ENCODE results near the gene FILIP1L. TPM values are rescaled to one million over a fixed set of nuclear protein-coding genes. Genes with fewer than 3 reads are reported as not detected.

The FILIP1L gene
- total RNA-seq, 4 donors from 2014 or later, result 4.4 to 17.7 (median 13.2) TPM

DNA sequence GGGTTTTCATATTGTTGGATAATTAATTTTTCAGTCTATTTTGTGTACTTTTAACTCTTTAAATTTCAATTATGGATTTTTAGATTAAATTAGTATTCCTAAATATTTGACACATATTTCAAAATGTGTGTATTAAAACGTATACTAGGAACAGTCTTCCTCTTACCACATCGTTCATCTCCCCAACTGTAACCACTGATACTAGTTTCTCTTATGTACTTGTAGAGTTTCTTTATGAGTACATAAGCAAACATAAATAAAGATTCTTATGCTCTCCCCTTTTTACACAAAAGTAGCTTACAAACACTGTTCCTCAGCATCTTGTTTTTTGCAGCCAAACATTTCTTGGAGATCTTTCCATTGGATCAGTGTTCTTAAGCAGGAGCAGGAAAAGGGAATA, 250.7 kb downstream of the FILIP1L start:
- Histone ChIP-seq H3K4me3 (replicated peaks in 1 of 3) (no peak overlapping the region), H3K4me1 (no peaks in the 10 kb centered on the region), H3K27me3 (no peaks in the 10 kb centered on the region), H3K36me3 (no peaks in the 10 kb centered on the region), H3K9me3 (no peaks in the 10 kb centered on the region), H3K27ac (no peak overlapping the region)
- intact Hi-C loops (cut with DNase I), result no loop called here
- no peak for DNase-seq
- 82 to 93% methylated on average over 2 of the region's 2 CpGs for WGBS, 2 donors
- TF ChIP-seq, protein P1, sequence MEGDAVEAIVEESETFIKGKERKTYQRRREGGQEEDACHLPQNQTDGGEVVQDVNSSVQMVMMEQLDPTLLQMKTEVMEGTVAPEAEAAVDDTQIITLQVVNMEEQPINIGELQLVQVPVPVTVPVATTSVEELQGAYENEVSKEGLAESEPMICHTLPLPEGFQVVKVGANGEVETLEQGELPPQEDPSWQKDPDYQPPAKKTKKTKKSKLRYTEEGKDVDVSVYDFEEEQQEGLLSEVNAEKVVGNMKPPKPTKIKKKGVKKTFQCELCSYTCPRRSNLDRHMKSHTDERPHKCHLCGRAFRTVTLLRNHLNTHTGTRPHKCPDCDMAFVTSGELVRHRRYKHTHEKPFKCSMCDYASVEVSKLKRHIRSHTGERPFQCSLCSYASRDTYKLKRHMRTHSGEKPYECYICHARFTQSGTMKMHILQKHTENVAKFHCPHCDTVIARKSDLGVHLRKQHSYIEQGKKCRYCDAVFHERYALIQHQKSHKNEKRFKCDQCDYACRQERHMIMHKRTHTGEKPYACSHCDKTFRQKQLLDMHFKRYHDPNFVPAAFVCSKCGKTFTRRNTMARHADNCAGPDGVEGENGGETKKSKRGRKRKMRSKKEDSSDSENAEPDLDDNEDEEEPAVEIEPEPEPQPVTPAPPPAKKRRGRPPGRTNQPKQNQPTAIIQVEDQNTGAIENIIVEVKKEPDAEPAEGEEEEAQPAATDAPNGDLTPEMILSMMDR (IDR thresholded peaks at IDR 0.05), result no peak
- no peak for TF ChIP-seq POLR2A (IDR thresholded peaks at IDR 0.05)

DNA sequence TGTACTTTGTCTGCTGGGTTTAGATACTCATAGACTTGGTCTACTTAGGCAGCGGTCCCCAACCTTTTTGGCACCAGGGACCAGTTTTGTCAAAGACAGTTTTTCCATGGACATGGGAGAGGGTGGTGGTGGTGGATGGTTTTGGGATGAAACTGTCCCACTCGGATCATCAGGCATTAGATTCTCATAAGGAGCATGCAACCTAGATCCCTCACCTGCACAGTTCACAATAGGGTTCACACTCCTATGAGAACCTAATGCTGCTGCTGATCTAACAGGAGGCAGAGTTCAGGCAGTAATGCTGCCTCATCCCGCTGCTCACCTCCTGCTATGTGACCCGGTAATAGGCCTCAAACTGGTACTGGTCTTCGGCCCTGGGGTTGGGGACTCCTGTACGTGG, 251.3 kb downstream of the FILIP1L start:
- Histone ChIP-seq H3K9me3 (no peaks in the 10 kb centered on the region), H3K36me3 (no peaks in the 10 kb centered on the region), H3K4me3 (replicated peaks in 1 of 3) (no peak overlapping the region), H3K27ac (no peak overlapping the region), H3K27me3 (no peaks in the 10 kb centered on the region), H3K4me1 (no peaks in the 10 kb centered on the region)
- 79 to 84% methylated on average over 6 of the region's 6 CpGs for WGBS, 2 donors
- TF ChIP-seq, protein P1 (IDR thresholded peaks at IDR 0.05), result no peak
- no peak for TF ChIP-seq POLR2A (IDR thresholded peaks at IDR 0.05)
- DNase-seq, result no peak
- intact Hi-C loops (cut with DNase I), result no loop called here

DNA sequence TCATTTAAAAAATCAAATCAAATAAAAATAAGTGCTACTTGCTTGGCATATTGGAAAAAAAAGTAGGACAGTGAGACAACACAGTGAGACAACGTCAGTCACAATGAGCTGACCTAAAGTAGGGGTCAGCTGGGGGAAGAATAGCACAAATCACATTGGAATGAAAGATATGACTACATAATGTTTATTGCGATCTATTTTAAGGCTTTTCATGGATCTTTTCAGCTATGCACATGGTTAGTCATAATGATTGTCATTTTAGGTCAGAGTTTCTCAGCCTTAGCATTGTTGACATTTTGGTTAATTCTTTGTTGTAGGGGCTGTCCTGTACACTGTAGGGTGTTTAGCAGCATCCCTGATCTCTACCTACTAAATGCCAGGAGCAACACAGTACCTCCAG, 252.1 kb downstream of the FILIP1L start:
- Histone ChIP-seq H3K4me1 (no peaks in the 10 kb centered on the region), H3K27me3 (no peaks in the 10 kb centered on the region)
- TF ChIP-seq POLR2A (IDR thresholded peaks at IDR 0.05), result no peak
- TF ChIP-seq, protein P1 (IDR thresholded peaks at IDR 0.05), result no peak

DNA sequence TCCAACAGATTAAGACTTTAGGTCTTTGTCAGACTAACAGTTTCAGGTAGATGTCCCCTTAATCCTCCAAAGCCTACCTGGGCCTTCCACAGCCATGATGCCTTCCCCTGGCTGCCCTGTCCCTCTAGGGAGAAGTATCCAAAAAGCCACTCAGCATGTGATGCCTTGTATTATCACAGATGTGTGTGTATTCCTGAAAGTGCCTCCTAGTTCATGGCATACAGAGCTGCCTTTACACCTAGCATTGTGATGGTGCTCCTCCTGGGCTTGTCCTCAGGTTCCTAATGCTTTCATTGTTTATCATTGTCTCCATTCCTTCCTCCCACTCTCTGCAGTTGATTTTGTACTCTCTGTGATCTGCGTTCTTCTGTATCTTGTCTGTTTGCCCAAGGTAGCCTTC, 253.1 kb downstream of the FILIP1L start:
- Histone ChIP-seq H3K27me3 (no peaks in the 10 kb centered on the region), H3K36me3 (no peaks in the 10 kb centered on the region), H3K9me3 (no peaks in the 10 kb centered on the region), H3K4me3 (replicated peaks in 1 of 3) (no peak overlapping the region), H3K27ac (no peak overlapping the region), H3K4me1 (no peaks in the 10 kb centered on the region)
- DNase-seq, result no peak
- 82 to 85% methylated on average over 1 of the region's 1 CpG for WGBS, 2 donors
- TF ChIP-seq, protein P1 (IDR thresholded peaks at IDR 0.05), result no peak
- TF ChIP-seq POLR2A (IDR thresholded peaks at IDR 0.05), result no peak
- intact Hi-C loops (cut with DNase I), result no loop called here

More for the DNA sequence above, 252.1 kb downstream of the FILIP1L start:
- intact Hi-C loops (cut with DNase I), result no loop called here
- no peaks in the 10 kb centered on the region for H3K36me3 ChIP-seq
- no peaks in the 10 kb centered on the region for H3K9me3 ChIP-seq
- no peak overlapping the region for H3K27ac ChIP-seq
- no peak overlapping the region for H3K4me3 ChIP-seq (replicated peaks in 1 of 3)
- DNase-seq, result no peak
- 85 to 88% methylated on average over 2 of the region's 2 CpGs for WGBS, 2 donors

DNA sequence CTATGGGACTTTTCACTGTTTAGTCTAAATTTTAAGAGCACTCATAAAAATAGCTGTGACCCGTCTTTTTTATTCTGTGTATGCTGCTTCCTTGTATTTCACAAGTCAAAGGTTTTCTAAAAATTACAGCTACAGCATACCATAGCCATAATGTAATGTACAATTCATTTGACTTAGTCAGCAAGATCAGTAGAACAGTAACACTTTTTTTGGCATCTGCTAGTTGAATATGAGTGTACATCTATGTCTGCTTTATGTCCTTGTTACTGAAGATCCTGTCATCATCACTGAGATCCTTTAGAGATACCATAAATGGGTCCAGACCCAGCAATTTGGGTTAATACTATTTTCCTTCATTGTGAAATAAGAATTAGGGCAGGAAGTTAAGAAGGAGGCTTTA, 254.5 kb downstream of the FILIP1L start:
- 68 to 73% methylated on average over 1 of the region's 1 CpG for WGBS, 2 donors
- H3K27me3 ChIP-seq, result no peaks in the 10 kb centered on the region
- intact Hi-C loops (cut with DNase I), result no loop called here

More for the DNA sequence above, 254.5 kb downstream of the FILIP1L start:
- H3K4me1 ChIP-seq, result no peaks in the 10 kb centered on the region
- DNase-seq, result no peak
- no peak for TF ChIP-seq POLR2A (IDR thresholded peaks at IDR 0.05)
- TF ChIP-seq, protein P1 (IDR thresholded peaks at IDR 0.05), result no peak
- H3K36me3 ChIP-seq, result no peaks in the 10 kb centered on the region
- H3K4me3 ChIP-seq (replicated peaks in 1 of 3), result no peak overlapping the region
- no peaks in the 10 kb centered on the region for H3K9me3 ChIP-seq
- no peak overlapping the region for H3K27ac ChIP-seq

Data from thyroid gland (tissue), 4 donors.